HG03159 (cell line): ENCODE results near the gene SHISA5.
"Not testable (repeated sequence)": the region's sequence is repeated elsewhere in the genome, so short reads cannot be mapped to it uniquely, and the experiment has no call there.

ENCODE experiments used
- ATAC-seq: cut with Tn5 transposase; IDR thresholded peaks from one replicate; pipeline ENCODE4 v1.9.1; 2021; ENCODE audit warnings: mild to moderate bottlenecking, moderate library complexity; ENCODE audit not compliant: unreplicated experiment

The SHISA5 gene, protein sequence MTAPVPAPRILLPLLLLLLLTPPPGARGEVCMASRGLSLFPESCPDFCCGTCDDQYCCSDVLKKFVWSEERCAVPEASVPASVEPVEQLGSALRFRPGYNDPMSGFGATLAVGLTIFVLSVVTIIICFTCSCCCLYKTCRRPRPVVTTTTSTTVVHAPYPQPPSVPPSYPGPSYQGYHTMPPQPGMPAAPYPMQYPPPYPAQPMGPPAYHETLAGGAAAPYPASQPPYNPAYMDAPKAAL

DNA sequence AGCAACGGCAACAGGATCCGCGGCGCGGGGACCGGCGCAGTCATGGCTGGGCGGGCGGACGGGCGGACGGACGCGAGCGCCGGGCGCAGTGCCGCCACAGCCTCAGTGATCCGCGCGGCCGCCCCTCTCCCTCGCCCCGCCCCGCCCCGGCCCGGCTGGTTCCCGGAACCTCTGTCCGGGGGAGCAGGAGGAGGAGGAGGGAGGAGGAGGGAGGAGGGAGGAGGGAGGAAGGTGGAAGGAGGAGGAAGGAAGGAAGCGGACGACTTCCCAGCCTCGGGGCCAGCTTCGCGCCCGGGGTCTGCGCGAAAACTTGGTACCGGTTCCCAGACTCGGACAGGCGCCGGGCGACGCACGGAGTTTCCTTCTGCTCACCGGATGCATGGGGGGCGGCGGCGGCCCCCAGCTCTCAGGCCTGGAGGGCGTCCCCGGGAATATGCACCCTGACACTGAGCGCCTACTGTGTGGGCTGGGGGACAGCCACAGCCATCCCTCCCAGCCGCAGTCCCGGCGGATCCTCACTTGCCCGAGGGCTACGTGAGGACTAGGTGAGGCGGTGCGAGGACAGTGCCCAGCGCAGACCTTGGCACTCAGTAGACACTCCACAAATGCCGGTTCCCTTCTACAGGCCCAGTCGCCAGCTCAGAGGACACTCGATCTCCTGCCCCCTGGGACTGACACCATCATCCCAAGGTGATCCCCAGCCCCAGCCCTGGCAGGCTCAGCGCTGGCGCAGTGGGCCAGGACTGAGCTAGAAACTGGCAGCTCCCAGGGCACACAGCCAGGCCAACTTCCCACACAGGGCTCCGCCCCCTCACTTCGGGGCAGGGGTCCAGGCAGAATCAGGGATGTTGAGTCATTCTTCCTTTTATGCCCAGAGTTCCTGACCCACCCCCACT is at the start of gene SHISA5:
Gene SHISA5 (minus strand): TSS at position 124 of the 896 bp plus-strand sequence. CDS start 80 bp downstream, at position 44.
- ATAC-seq = no peak

DNA sequence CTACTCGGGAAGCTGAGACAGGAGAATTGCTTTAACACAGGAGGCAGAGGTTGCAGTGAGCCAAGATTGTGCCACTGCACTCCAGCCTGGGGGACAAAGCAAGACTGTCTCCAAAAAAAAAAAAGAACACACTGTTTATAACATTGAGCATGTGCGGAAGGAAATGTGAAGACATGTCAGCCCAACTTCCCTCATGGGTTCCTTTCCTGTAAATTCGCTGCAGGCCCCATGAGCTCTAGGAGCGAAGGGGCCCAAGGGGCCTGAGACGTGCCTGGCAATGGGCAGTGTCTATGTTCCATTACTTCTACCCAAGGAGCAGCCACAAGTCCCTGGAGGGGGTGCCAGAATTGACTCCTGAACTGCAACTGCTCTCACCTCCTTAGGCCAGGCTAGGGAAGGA is 49.4 kb upstream of the SHISA5 start:
- no peak for ATAC-seq

DNA sequence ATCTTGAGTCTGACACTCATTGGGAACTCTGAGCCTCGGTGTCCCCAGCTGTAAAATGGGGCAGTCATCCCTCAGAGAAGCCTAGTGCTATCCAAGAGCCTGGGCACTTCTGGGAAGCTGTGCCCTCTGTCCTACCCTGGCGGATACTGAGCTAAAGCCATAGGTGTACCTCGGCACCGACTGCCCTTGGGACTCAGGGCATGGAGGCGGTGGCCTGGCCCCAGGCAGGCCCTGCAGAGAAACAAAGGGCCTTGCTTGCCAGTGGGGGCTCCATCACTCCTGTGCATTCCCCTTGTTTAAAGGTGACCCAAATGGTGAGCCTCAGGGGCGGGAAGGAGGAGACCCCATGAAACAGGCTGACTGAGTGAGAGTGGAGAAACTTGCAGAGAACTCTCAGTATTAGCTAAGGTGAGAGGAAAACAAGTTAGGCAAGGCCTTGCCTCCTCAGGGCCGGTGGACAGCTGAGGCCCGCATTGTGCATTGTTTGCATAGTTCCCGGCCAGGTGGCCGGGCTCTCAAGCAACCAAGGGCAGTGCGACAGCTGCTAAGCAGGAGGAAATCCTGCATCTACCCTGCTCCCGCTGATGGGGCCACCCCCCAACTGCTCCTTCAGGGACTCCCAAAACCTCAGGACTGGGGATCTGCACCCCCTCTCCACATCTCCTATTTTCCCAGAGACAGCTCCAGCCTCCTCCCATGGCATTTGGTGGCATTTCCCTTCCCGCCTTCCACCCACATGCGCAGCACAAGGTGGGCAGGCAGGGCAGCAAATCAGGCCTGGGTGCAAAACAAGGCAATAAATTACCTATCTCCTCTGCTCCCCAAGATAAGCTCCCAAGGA is 48.4 kb upstream of the SHISA5 start:
- ATAC-seq = no peak

DNA sequence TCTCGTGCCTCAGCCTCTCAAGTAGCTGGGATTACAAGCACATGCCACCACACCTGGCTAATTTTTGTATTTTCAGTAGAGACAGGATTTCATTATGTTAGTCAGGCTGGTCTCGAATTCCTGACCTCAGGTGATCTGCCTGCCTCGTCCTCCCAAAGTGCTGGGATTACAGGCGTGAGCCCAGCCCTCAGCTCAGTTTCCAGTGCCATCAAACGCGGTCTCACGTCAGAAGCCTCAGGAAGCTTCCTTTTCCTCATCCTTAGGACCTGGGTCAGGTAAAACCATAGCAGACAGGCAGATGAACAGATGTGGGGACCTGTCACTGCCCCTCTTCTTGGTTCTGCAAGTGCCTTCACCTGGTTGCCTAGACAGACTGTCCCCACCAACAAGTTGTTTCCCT is 47.7 kb upstream of the SHISA5 start:
- ATAC-seq = not testable (repeated sequence)

DNA sequence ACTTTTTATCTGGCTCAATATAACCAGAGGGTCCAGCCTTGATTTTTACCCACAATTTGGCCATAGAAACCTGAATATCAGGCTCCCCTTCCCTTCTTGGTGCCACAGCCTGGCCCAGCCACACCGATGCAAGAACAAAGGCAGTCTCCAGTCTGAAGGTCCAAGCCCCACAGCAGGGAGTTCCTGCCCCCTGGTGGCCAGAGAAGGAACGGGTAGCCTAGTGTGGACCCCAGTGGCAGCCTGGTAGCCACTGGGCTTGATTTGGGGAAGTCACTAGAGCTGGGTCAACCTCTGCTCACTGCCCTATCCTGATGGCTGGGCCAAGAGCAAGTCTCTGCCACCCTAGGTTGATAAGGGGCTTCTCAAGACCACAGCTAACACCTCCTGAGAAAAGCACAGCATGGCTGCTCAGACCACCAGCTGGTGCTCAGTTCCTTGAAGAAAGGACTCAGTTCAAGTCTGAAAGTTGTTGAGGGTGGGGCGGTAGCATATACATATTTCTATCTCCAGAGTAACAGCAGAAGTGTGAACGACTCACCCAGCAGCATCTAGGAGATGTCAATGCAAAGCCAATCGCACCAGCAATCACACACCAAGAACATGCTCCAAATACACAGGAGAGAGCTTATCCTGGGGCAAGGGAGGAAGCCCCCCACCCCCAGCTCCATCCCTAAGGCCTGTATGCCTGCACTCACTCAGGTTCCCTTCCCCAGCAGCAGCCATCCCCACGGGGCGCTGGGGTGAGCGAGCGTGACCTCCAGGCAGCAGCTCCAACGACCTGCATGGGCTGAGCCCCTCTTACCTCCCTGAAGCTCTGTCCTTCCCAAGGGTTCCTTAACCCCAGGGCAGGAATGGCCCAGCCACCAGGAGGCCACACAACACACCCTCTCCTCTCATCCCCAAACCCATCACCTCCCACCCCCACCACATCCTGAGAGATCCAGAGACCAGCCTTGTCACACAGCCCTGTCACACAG is 45.0 kb upstream of the SHISA5 start:
- ATAC-seq = no peak

DNA sequence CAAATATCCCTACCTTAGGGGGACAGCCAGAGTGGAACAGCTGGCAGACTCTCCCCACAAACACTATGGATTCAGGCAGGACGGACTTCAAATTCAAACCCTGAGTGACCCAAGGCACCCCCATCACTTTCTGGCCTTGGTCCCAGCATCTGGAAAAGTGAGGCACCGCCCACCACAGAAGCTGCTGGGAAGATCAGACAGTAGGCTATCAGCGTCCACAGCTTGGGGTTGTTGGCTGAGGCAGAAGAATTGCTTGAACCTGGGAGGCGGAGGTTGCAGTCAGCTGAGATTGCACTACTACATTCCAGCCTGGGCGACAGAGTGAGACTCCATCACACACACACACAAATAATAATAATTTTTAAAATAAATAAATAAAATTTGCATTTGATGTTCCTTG is 44.2 kb upstream of the SHISA5 start:
- ATAC-seq = no peak

DNA sequence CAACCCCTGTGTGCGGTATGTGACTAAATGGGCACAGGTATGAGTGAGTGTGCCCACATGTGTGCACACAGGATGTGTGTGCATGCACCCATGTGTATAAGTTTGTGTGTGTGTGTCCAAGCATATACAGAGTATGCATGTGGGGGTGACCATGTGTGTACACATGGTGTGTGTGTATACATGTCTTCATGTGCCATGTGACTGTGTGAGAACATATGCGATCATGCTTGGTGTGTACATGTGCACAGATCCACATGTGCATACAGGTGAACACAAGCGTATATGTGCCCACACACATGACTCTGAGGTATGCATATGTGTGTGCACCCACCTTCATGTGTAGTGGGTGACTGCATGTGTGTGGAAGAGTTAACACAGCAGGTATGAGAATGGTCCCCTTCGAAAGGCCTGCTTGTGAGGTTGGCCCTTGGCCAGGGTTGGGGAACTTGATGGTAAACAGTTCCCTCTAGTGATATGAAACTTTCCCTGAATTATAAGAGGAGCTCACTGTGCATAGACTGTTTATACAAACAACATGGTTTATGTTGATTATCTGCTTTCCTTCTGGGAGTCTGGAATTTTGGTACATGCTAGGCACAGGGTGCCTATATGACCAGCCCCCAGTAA is 42.3 kb upstream of the SHISA5 start:
- ATAC-seq = no peak

DNA sequence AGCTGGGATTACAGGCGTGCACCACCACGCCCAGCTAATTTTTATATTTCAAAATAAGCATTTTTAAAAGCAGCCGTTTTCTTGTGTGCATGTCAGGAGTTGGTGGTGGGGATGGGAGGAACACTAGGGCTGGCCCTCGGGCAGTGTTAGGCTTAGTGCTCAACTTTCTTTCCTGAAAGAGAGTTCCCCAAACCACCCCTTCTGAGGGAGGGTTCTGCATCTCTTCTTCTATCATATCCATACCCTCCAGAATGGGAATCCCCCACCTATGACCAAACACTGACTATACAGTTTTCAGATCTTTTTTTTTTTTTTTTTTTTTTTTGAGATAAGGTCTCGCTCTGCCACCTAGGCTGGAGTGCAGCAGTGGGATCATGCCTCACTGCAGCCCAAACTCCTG is 40.2 kb upstream of the SHISA5 start:
- no peak for ATAC-seq

DNA sequence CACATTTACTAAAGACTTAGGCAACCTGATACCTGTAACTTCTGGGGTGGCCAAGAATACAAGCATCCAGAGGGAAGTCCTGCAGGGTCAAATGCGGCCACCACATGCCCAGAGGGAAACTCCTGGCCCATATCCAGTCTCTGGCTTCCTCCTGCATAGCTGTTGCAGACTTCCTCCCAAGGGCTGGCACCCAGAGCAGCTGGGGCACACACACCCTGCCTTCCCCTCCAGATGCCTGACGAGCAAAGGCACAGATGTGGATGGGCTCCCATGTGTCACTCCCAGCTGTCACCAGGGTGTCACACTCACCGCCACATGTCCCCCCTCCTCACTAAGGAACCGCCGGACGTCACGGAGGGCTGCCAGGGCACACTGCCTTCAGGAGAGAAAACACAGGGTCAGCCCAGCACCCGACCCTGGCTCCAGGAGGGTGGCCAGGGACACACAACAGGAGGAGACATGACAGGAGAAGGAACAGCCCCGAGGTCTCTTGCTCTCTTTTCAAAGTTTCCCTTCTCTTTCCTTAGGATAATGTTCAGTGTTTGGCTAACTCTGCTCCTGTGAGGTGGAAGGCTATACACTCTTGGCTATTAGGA is 39.4 kb upstream of the SHISA5 start:
- ATAC-seq = no peak

DNA sequence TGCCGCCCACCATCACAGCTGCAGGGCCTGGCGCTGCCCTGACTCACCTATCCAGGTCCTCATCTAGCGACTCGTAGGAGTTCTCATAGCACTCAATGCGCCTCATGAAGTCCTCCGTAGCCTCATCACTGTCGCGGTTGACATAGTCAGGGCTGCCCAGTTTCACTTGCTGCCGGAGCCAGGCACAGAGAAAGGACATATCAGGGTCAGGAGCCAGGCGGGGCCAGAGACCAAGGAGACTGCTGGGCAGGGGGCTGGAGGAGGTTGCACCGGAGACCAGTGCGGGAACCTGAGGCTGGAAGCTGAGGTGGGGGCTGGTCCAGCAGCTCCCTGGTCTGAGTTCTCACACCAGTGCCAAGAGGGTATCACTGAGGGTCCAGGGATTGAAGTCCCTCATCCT is 34.5 kb upstream of the SHISA5 start:
- no peak for ATAC-seq

DNA sequence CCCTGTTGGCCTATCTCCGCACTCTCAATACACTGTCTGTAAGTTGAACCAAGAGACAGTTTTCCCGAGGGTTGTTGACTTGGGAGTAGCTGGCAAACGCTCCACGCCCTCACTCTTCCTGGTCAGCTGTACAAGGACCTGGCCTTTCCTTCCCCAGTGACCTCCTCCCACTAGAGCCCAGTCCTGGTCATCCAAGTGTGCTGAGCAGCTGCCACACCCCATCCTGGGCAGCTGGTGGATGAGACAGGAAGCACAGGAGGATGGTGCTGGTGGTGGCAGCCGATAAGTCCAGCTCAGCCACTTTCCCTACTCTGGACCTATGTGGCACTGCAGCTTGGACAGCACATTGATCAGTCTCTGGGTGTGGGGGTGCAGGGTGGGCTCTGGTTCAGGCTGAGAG is 32.8 kb upstream of the SHISA5 start:
- no peak for ATAC-seq

DNA sequence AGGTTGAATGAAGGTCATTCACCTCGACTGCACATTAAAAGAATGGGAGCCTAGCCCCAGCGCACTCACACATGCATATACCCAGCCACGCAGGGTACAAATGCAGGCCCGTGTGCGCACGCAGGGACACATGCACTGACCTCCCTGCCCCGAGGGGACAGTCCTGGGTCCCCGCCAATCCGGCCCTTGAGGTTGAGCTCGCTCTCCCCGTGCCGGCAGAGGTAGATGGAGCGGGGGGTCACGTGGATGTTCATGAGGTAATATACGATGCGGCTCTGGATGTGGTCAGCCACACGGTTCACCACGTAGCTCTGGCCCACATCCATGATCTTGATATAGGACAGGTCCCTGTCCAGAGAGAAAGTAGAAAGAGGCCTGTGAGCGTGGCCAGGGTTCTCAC is 32.1 kb upstream of the SHISA5 start:
- no peak for ATAC-seq

DNA sequence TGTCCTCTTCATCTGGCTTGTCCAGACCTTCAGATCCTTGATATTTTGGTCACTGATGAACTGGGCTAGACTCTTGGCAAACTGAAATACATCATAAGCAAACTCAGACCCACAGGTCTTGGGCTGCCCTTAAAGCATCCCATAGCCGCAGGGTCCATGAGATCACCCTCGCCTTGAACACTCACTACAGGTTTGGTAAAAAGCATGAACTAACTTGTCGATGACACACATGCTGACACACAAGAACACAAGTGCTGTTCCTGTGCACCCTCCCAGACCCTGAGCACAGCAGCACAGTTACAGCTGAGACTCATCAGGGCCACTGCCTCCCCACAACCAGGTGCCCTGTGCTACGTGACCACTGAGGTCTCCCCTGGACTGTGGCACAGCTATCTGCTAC is 31.6 kb upstream of the SHISA5 start:
- no peak for ATAC-seq

DNA sequence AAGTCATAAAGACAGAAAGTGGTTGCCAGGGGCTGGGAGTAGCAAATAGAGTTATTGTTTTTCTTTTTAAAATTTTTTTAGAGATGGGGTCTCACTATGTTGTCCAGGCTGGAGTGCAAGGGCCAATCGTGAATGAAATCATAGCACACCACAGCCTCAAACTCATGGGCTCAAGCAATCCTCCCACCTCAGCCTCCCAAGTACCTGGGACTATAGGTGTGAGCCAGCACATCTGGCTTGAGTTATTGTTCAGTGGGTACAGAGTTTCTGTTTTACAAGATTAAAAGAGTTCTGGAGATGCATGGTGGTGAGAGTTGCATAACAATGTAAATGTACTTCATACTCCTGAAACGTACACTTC is 29.0 kb upstream of the SHISA5 start:
- ATAC-seq = no peak

DNA sequence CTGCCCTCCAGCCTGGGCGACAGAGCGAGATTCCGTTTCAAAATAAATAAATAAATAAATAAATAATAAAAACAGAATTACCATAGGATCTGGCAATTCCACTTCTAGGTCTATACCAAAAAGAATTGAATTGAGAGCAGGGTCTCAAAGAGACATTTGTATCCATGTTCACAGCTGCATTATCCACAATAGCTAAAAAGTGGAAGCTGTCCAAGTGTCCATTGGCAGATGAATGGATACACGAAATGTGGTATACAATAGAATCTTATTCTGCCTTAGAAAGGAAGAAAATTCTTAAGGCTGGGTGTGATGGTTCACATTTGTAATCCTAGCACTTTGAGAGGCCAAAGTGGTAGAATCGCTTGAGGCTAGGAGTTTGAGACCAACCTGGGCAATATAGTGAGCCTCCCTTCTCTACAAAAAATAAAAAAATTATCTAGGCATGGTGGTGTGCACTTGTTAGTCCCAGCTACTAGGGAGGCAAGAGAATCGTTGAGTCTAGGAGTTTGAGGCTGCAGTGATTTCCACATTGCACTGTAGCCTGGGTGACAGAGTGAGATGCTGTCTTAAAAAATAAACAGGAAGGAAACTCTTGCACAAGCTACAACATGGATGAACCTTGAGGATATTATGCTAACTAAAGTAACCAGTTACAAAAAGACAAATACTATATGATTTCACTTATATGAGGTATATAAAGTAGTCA is 28.4 kb upstream of the SHISA5 start:
- no peak for ATAC-seq

DNA sequence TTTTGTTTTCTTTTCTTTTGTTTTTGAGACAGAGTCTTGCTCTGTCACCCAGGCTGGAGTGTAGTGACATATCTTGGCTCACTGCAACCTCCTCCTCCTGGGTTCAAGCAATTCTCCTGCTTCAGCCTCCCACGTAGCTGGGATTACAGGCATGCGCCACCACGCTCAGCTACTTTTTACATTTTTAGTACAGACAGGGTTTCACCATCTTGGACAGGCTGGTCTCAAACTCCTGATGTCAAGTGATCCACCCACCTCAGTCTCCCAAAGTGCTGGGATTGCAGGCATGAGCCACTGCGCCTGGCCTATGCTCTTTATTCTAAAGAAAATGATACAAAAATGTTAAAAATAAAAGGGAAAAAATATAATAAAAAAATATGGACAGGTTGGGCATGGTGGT is 26.7 kb upstream of the SHISA5 start:
- not testable (repeated sequence) for ATAC-seq

DNA sequence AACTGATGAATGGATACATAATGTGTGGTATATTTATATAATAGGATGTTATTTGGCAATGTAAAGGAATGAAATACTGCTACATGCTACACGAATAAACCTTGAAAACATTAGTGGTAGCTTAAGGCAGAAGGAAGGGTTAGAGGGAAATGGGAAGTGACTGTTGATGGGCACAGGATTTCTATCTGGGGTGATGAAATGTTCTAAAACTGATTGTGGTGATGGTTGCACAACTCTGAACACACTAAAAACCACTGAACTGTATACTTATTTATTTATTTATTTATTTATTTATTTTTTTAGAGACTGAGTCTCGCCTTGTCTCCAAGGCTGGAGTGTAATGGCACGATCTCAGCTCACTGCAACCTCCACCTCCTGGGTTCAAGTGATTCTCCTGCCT is 24.8 kb upstream of the SHISA5 start:
- ATAC-seq = no peak

DNA sequence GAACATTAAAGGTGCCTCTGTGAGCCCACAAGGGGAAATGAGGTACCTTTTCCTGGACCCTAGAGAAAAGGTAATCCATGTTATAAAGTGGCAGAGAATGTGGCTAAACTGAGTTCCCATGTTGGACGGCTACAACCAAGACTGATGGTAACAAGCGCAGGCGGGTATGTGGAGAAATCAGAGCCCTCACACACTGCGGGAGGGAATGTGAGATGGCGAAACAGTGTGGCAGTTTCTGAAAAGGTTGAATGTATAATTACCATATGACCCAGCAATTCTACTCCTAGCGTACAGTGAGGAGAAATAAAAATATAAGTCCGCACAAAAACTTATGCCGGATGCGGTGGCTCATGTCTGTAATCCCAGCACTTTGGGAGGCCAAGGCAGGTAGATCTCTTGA is 24.1 kb upstream of the SHISA5 start:
- no peak for ATAC-seq

DNA sequence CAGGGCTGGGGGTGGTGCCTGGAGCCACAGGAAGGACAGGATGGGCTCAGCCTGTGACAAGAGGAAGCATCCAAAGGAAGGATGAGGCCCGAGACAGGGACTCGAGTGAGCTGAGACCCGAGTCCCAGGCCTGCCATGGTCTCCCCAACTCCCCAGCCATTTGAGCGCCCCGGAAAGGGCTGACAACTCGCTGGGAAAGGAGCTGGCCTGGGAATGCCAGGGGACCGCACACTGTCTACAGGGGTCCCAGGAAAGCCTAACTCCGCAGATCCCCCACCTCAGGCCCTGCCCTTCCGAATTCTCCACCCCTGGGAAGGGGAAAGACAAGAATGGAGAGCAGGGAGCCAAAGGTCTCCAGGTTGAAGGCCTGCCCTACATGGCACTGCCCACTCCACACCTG is 21.0 kb upstream of the SHISA5 start:
- no peak for ATAC-seq
